ENCODE data around the gene SPATC1L. TPM values are rescaled to one million over a fixed set of nuclear protein-coding genes. Genes with fewer than 3 reads are reported as not detected.

The SPATC1L gene
- total RNA-seq, 1 donor from 2014 or later = 25.3 TPM

GRCh38 chr21:46168659-46169386, 15.4 kb downstream of the SPATC1L start:
- Mint-ChIP-seq H3K27ac (ENCODE audit: unreplicated experiment) (no peak overlapping the region), H3K9me3 (ENCODE audit: unreplicated experiment) (no peaks in the 10 kb centered on the region), H3K4me3 (ENCODE audit: unreplicated experiment) (no peak overlapping the region), H3K36me3 (ENCODE audit: low read depth, unreplicated experiment) (peaks cover 16% of the 10 kb centered on the region), H3K4me1 (ENCODE audit: unreplicated experiment) (peaks cover 4% of the 10 kb centered on the region), H3K27me3 (ENCODE audit: unreplicated experiment) (peaks cover 8% of the 10 kb centered on the region)
- TF ChIP-seq CTCF (IDR thresholded peaks at IDR 0.05; ENCODE audit: unreplicated experiment) = no peak
- no peak for DNase-seq (ENCODE audit: low spot score)

- Mint-ChIP-seq H3K4me1 (ENCODE audit: unreplicated experiment) (peaks cover 4% of the 10 kb centered on the region), H3K4me3 (ENCODE audit: unreplicated experiment) (no peak overlapping the region), H3K27me3 (ENCODE audit: unreplicated experiment) (peaks cover 8% of the 10 kb centered on the region), H3K36me3 (ENCODE audit: low read depth, unreplicated experiment) (peaks cover 18% of the 10 kb centered on the region), H3K27ac (ENCODE audit: unreplicated experiment) (no peak overlapping the region), H3K9me3 (ENCODE audit: unreplicated experiment) (no peaks in the 10 kb centered on the region)
- no peak for DNase-seq (ENCODE audit: low spot score)
- TF ChIP-seq CTCF (IDR thresholded peaks at IDR 0.05; ENCODE audit: unreplicated experiment) = no peak
These were observed 16.0 kb downstream of the SPATC1L start for GRCh38 chr21:46168238-46168637.

- Mint-ChIP-seq H3K9me3 (ENCODE audit: unreplicated experiment) (no peaks in the 10 kb centered on the region), H3K27ac (ENCODE audit: unreplicated experiment) (no peak overlapping the region), H3K27me3 (ENCODE audit: unreplicated experiment) (peaks cover 4% of the 10 kb centered on the region), H3K36me3 (ENCODE audit: low read depth, unreplicated experiment) (peaks cover 11% of the 10 kb centered on the region), H3K4me1 (ENCODE audit: unreplicated experiment) (no peaks in the 10 kb centered on the region), H3K4me3 (ENCODE audit: unreplicated experiment) (no peak overlapping the region)
- no peak for DNase-seq (ENCODE audit: low spot score)
- TF ChIP-seq CTCF (IDR thresholded peaks at IDR 0.05; ENCODE audit: unreplicated experiment) = no peak
These were observed 19.2 kb downstream of the SPATC1L start for GRCh38 chr21:46165098-46165497.

- no peak for TF ChIP-seq CTCF (IDR thresholded peaks at IDR 0.05; ENCODE audit: unreplicated experiment)
- no peaks in the 10 kb centered on the region for H3K9me3 Mint-ChIP-seq (ENCODE audit: unreplicated experiment)
- H3K4me1 Mint-ChIP-seq (ENCODE audit: unreplicated experiment) = no peaks in the 10 kb centered on the region
- H3K36me3 Mint-ChIP-seq (ENCODE audit: low read depth, unreplicated experiment) = peaks cover 11% of the 10 kb centered on the region
- DNase-seq (ENCODE audit: low spot score) = no peak
- H3K27me3 Mint-ChIP-seq (ENCODE audit: unreplicated experiment) = peaks cover 10% of the 10 kb centered on the region
- H3K4me3 Mint-ChIP-seq (ENCODE audit: unreplicated experiment) = peak overlapping the region; percentile 5
- H3K27ac Mint-ChIP-seq (ENCODE audit: unreplicated experiment) = no peak overlapping the region
These were observed 20.9 kb downstream of the SPATC1L start for GRCh38 chr21:46163380-46163779.
